GM18868 (cell line): ENCODE data around the gene PRR16.
"Not testable (repeated sequence)": the region's sequence is repeated elsewhere in the genome, so short reads cannot be mapped to it uniquely, and the experiment has no call there.

ENCODE experiments used
- ATAC-seq: cut with Tn5 transposase; IDR thresholded peaks from one replicate; pipeline ENCODE4 v1.9.1; 2021; ENCODE audit warnings: mild to moderate bottlenecking, moderate library complexity; ENCODE audit not compliant: unreplicated experiment

PRR16 gene

DNA sequence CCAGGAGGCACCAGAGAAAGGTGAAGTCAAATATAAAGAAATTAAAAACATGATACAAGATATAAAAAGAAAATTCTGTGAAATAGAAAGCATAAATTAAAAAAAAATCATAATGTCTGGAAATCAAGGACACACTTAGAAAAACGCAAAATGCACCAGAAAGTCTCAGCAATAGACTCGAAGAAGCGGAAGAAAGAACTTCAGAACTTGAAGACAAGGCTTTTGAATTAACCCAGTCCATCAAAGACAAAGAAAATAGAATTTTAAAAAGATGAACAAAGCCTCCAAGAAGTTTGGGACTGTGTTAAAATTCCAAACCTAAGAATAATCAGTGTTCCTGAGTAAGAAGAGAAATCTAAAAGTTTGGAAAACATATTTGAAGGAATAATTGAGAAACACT is 168.3 kb downstream of the PRR16 start:
- no peak for ATAC-seq

DNA sequence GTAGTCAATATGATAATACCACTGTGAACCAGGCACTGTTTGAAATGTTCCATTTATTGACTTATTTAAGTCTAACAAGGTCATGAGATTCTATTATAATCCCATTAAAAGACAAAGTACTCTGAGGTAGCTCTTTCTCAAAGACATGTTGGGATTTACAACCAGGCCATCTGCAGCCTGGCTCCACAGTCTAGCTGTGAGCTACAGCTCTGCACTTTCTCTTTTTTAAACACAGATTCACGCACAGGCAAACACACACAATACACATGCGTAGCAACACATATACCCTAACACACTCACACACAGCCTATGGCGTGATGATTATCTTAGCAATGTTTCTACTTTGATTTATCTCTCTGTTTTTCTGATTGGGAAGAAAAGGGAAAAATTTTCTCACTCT is 174.3 kb downstream of the PRR16 start:
- no peak for ATAC-seq

DNA sequence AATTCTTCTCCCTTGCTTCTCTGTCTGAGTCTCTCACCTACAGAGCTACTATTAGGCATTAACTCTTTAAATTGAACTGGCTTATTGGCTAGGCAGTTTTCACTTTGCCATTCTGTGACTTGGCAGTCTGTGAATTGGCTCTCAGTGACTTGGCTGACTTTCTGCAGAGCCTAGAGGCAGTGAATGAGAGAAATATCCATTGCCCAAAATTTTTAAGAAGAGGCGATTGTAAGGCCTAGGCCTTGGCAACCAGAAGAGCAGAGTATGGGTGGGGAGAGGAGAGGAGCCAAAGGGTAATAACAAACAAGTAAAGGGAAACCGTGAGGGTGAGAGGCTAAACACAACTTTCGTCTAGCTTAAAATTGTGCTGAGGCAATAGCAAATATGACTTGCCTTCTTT is 176.7 kb downstream of the PRR16 start:
- no peak for ATAC-seq

DNA sequence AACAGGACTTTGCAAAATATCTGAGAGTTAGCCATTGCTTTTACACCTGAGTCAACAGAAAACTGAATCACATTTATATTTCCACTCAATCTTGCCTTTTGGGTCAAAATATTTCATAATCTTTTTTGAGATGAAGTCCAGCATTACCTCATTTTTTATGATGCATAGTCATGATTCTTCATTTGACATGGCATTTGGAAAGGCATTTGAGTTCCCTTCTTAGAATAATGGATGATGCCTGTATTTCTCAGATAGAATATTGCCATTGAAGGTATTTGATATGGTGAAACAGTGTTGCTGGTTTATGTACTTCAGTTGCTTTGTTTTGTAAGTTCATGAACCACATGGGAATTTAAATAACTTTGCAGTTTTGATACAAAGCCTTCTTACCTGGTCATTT is 180.4 kb downstream of the PRR16 start:
- no peak for ATAC-seq

DNA sequence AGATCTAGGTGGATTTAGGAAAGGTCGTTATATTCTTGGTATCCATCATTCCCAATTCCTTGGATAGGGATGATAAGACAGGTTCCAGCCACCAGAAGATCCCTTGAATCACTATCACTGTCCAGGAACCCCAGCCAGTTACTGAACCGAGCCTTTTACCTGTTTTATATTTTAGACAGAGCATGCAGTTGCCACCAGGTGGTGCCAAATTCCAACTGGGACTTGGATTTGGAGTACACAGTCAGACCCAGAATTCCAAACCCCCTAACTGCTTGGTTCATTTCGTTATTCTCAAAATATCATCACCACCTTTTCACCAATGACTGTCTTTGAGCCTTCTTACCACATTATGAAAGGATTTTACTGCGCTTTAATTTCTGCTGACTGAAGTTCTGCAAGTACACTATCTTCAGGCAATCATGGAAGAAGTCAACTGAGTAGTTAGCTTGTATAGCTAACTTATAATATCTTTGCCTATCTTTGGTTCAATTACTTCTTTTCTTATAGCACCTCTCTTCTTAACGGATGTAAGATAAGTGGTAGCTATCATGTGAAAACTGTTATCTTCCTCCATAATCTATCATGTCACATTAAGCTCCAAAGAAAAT is 191.8 kb downstream of the PRR16 start:
- peak; percentile 91 for ATAC-seq

DNA sequence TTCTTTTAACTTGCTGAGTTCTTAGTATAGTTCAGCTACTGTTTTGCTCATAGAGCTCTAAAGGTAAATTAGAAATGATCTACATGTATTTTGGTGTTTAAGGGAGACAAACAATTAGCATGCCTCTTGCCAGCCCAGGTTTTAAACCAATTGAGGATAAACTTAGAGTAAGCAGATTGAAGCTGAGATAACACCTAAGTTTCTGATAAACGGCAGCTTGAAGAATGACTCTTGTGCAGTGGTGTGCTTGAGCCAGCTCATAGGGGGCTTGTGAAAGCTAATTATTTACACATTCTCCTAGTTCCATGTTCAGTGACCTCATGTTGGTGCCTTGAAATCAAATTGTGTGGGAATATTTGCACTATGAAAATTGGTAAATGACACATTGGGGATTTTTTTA is 193.0 kb downstream of the PRR16 start:
- ATAC-seq, result no peak

DNA sequence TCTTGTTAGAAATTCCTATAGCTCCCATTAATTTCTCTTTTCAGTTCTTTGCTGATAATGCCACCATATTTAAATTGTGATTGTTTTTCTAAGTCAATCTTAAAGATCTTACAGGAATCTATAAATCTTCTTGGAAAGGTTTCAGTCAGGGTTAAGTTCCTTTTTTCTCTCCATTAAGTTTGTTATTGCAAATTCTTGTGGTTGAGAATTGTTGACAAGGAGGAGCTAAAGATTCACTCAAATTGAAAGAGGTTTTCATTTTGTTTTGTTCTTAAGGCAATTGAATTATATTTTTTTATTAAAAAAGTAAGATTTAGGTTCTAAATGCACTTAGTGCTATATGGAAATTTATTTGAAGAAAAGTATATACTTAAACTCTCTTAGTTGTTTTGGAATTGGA is 213.4 kb downstream of the PRR16 start:
- ATAC-seq, result no peak

DNA sequence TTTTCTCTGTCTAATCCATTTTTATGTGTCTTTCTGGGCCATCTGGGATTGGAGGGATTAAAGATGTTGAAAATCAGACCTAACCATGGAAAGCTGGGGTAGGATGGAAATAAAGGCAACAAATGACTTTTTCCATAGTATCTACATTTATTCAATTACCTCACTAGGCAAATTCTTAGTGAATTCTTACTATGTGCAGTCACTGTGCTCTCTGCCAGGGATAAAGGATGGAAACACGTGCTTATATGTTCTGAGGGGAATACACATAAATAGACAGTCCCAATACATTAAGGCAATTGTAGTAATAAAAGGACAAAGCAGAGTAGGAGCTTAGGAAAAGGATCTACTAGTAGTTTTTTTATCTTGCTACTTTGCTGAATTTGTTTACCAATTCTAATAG is 214.2 kb downstream of the PRR16 start:
- no peak for ATAC-seq

DNA sequence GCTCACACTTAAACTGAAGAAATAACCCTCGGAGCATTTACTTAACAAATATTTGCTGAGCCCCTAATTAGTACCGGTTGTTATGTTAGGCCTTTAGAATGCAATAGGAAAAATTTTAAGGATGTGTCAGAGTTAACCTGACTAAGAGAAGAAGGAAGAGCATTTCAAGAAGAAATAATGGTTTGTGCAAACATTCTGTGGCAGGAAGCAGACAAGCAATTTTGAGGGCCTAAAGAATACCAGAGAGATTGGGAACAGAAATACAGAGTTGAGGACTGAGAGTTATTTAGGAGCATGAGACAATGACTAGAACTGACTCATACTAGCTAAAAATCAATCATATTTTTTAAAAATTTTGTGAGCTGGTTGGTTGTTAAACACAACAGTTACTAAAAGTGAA is 218.8 kb downstream of the PRR16 start:
- ATAC-seq, result no peak

DNA sequence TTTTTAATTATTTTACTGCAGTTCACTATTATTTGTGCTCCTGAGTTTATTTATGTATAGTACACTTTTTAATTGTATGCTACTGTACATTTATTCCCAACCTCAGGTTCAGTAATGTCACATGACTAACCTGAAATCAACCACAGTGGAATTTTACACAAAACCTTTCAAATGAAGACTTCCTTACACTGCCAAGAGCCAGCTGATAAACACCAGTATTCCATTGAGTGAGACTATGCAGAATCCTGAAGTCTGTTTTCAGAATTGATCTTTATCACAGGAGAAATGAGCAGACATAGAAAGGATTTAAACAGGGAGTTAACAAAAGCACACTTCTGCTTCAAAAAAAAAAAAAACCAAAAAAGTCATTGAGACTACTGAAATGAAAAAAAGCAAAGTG is 219.5 kb downstream of the PRR16 start:
- ATAC-seq, result no peak

DNA sequence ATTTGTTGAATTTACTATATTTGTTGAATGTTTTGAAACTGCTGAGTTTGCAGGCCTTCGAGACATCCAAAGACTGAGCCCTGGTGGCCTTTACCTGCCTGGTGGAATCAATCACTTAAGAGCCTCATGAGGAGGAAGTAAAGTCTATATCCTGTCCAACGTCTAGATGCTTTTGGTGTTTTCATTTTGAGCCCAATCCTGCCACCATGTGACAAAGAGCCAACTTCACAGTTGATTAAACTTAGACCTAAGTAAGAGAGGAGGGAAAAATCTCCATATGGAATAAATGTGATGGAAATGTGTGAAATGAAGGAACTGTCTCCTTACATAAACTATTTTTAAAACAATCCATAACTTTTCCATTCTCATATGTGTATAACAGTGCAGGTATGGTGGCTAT is 220.1 kb downstream of the PRR16 start:
- ATAC-seq, result no peak

DNA sequence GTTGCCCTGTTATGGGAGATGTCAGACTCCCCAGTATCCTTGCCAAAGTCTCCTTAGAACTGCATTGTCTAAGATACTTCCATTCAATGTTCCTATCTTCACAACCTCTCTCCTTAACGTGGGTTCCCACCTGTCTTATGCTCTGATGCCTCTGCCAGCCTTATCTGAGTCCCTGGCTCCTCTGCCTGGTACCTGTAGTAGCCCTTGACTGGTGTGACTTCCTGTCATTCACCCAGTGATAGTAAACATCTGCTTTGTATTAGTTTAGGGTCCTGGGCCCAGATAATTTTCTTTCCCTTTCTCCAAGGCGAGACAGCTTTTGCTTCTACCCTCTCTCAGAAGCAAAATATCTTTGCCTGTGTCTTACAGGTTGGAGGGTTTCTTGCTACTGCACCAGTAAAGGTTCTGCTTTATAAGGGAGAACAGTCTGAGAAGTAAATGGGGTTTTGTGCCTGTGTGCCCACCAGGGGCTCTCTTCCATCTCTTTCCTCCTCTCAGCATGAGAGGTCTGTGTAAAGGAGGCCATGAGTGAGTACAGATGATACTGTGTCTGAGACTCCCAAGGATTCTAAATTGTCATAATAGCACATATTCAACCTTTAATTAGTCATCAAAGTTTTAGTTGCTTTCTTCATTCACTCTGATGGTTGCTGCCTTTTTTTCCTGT is 220.8 kb downstream of the PRR16 start:
- ATAC-seq, result no peak

DNA sequence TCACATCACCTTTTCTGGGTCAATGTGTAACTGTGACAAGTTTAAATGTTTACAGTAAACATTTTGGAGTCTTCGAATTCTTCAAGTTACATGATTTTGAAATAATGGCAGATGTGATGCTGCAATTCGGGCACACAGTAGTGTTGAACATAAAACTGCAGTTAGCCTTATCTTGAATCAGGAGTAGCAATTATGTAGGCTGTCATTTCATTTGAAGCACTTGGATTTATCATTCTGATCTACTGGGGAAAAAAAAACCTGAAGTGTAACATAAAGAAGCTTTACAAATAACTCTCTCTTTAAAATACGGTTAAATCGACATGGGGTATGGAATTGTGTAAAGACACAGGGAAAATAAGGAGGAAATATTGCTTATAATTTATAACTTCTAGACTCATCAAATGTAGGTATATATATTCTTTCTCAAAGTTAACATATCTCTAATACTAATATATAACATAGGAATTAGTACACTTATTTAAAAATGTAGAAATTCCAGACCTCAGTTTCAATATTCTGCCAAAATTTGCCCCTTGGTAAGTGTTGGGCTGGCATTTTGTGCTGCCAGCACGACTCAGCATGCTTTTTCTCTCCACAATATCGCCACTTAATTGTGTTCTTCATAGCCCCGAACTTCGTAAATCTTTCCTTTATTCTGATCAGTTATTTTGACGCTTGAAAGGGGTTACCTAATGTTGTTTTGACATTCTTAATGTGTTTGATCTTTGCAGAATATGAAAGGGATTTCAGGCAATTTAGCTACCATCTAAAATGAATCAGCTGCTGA is 226.7 kb downstream of the PRR16 start:
- no peak for ATAC-seq

DNA sequence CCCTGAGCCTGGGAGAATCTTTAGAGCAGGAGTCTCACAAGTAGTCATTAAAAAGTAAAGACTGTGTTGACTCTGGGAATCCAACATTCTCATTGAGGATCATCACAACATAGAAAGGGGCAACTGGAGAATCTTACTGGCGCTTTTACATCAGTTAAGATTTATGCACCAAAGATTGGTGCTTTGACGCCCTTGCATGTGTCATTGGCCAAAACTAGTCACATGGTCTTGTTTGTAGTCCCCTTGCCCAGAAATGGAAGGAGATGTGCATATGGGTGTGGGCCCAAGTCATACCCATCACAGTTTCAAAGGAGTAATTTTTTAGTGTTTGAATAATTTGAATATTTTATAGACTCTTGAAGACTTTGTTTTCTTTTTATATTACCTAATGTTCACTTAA is 228.2 kb downstream of the PRR16 start:
- ATAC-seq, result no peak

DNA sequence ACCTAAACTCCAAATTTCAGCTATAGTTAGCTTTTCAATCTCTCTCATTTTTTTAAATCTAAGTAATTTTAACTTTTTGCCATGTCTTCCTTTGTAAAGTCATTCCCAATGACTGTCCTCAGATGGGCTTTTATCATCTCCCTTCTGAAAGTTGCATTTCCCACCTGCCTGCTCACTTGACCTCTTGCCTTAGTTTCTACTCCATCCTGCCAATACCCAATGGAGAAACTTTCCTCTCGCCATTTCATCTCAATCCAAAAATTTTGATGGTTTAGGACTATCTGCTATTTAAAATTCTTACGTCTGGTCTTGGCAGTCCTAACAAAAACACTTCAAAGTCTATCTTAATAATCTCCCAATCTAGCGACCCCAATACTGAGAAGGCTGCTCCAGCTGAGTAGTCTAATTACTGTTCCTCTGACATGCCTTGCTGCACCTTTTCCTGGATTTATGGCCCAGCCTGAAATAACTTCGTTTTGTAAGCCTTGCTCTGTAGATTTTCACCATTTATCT is 231.3 kb downstream of the PRR16 start:
- no peak for ATAC-seq

DNA sequence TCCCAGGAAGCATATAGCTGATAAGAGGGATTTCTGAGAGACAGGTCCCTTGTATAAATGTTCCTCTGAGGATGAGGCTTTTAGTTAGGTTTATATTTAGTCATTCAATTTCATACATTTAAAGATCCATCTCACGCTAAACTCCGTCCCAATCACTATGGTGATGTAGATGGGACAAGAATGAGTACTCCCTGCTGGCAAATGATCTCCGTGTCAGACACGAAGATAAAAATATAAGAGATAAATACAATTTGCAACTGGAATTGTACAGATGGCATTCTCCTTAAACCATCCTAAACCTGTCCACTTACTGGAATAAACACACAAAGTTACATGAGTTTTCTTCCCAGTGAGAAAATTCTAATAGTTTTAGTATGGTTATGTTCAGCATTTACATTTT is 233.0 kb downstream of the PRR16 start:
- ATAC-seq, result no peak

DNA sequence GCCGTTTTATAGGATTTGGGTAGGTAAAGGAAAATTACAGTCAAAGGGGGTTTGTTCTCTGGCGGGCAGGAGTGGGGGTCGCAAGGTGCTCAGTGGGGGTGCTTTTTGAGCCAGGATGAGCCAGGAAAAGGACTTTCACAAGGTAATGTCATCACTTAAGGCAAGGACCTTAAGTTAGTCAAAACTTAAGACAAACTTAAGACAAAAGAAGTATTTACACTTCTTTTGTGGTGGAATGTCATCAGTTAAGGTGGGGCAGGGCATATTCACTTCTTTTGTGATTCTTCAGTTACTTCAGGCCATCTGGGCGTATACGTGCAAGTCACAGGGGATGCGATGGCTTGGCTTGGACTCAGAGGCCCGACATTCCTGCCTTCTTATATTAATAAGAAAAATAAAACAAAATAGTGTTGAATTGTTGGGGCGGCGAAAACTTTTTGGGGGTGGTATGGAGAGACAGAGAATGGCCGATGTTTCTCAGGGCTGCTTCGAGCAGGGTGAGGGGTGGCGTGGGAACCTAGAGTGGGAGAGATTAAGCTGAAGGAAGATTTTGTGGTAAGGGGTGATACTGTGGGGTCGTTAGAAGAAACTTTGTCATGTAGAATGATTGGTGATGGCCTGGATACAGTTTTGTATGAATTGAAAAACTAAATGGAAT is 233.7 kb downstream of the PRR16 start:
- ATAC-seq, result not testable (repeated sequence)

DNA sequence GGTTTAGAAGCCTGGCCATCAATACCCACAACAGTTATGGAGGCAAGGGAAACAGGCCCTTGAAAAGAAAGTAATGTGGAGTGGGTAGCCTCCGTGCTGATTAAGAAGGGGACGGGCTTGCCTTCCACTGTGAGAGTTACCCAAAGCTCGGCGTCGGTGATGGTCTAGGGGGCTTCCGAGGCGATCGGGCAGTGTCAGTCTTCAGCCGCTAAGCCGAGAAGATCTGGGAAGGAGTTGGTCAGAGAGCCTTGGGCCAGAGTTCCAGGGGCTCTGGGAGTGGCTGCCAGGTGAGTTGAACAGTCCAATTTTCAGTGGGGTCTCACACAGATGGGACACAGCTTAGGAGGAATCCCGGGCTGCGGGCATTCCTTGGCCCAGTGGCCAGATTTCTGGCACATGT is 236.6 kb downstream of the PRR16 start:
- ATAC-seq, result not testable (repeated sequence)

DNA sequence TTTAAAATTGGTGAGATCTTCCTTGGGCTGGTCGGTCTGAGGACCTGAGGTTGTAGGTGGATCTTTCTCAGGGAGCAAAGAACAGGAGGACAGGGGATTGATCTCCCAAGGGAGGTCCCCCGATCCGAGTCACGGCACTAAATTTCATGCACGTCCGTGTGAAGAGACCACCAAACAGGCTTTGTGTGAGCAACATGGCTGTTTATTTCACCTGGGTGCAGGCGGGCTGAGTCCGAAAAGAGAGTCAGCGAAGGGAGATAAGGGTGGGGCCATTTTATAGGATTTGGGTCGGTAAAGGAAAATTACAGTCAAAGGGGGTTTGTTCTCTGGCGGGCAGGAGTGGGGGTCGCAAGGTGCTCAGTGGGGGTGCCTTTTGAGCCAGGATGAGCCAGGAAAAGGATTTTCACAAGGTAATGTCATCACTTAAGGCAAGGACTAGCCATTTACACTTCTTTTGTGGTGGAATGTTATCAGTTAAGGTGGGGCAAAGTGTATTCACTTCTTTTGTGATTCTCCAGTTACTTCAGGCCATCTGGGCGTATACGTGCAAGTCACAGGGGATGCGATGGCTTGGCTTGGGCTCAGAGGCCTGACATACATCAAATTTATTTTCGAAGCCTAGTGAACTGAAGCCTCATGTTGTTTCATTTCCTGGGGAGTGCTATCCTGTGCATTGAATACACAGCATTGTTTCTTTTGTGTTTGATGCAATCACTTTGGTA is 238.9 kb downstream of the PRR16 start:
- ATAC-seq, result not testable (repeated sequence)

DNA sequence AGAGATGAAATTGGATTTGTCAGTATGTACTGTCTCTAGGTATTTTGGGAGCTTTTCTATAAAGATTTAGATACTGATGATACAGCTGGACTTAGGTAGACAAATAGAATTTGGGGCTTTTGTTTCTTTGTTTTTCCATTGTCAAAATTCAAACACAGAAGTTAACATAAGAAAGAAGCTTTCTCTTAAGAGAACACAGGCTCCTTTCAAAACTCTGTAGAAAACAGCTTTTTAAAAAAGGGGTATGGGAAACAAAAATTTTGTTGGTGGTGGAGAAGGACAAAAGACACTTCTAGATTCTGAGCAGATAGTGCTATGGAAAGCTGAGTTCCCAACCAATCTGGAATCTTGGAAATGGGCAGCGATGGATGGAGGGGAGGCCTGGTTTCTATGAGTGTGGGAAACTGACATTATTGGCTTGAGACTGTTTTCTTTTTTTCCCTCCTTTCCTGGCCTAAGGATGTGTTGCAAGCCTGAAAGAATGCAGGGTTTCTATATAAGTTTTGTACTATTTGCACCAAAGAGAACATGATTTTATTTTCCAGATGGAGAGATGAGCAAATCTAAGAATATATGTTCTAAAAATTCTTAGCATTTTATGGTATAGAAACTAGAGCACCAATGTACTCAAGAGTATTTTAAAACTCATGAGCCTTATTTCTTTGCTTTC is 240.0 kb downstream of the PRR16 start:
- no peak for ATAC-seq
